ENCODE data around the gene SNAP29. TPM values are rescaled to one million over a fixed set of nuclear protein-coding genes. Genes with fewer than 3 reads are reported as not detected.
"Not testable (repeated sequence)": the region's sequence is repeated elsewhere in the genome, so short reads cannot be mapped to it uniquely, and the experiment has no call there.

SNAP29 gene
- total RNA-seq, 6 donors from 2014 or later = 10.2 to 28.3 (median 19.8) TPM

- DNase-seq (no peak), ATAC-seq (ENCODE audit: low FRiP score in 2 of 2) (no peak)
- Histone ChIP-seq H3K36me3 (no peaks in the 10 kb centered on the region), H3K27ac (no peak overlapping the region), H3K4me3 (no peak overlapping the region), H3K9me3 (no peaks in the 10 kb centered on the region), H3K27me3 (no peaks in the 10 kb centered on the region), H3K4me1 (peaks cover 3 to 15% (median 10%) of the 10 kb centered on the region in 4 donors)
- no peak for TF ChIP-seq POLR2A (IDR thresholded peaks at IDR 0.05)
- TF ChIP-seq CTCF (IDR thresholded peaks at IDR 0.05) = no peak
- TF ChIP-seq EP300 (IDR thresholded peaks at IDR 0.05) = no peak
- no peak for TF ChIP-seq POLR2AphosphoS5 (IDR thresholded peaks at IDR 0.05)
- 60 to 65% methylated on average over 4 of the region's 4 CpGs for WGBS, 2 donors
Observed at GRCh38 chr22:20905415-20906386, 46.9 kb downstream of the SNAP29 start.

- DNase-seq = no peak
- Histone ChIP-seq H3K27ac (no peak overlapping the region), H3K4me3 (no peak overlapping the region), H3K4me1 (peaks cover 3 to 15% (median 10%) of the 10 kb centered on the region in 4 donors), H3K27me3 (no peaks in the 10 kb centered on the region), H3K36me3 (no peaks in the 10 kb centered on the region), H3K9me3 (no peaks in the 10 kb centered on the region)
- no peak for ATAC-seq (ENCODE audit: low FRiP score in 2 of 2)
- TF ChIP-seq CTCF (IDR thresholded peaks at IDR 0.05) (no peak), POLR2AphosphoS5 (IDR thresholded peaks at IDR 0.05) (no peak), POLR2A (IDR thresholded peaks at IDR 0.05) (no peak), EP300 (IDR thresholded peaks at IDR 0.05) (no peak)
- WGBS, 2 donors = 79 to 91% methylated on average over 3 of the region's 3 CpGs
Observed at GRCh38 chr22:20906387-20906767, 47.6 kb downstream of the SNAP29 start.

- not testable (repeated sequence) for DNase-seq; H3K36me3 ChIP-seq; ATAC-seq (ENCODE audit: low FRiP score in 2 of 2); H3K27me3 ChIP-seq; H3K27ac ChIP-seq; H3K4me3 ChIP-seq; H3K9me3 ChIP-seq
- 90 to 93% methylated on average over 5 of the region's 5 CpGs for WGBS, 2 donors
- H3K4me1 ChIP-seq = peaks cover 3 to 15% (median 10%) of the 10 kb centered on the region in 4 donors
Observed at GRCh38 chr22:20908717-20909116, 49.9 kb downstream of the SNAP29 start.

- no peak for ATAC-seq (ENCODE audit: low FRiP score in 2 of 2)
- no peaks in the 10 kb centered on the region for H3K27me3 ChIP-seq
- TF ChIP-seq POLR2AphosphoS5 (IDR thresholded peaks at IDR 0.05) = no peak
- TF ChIP-seq EP300 (IDR thresholded peaks at IDR 0.05) = no peak
- no peak for TF ChIP-seq POLR2A (IDR thresholded peaks at IDR 0.05)
- TF ChIP-seq CTCF (IDR thresholded peaks at IDR 0.05) = no peak
- H3K9me3 ChIP-seq = no peaks in the 10 kb centered on the region
- DNase-seq = no peak
- H3K4me3 ChIP-seq = no peak overlapping the region
- H3K36me3 ChIP-seq = no peaks in the 10 kb centered on the region
- no peak overlapping the region for H3K27ac ChIP-seq
- 73 to 74% methylated on average over 6 of the region's 6 CpGs for WGBS, 2 donors
- H3K4me1 ChIP-seq = peaks cover 0 to 10% (median 6%) of the 10 kb centered on the region in 4 donors
Observed at GRCh38 chr22:20909543-20910303, 50.9 kb downstream of the SNAP29 start.

- Histone ChIP-seq H3K27me3 (no peaks in the 10 kb centered on the region), H3K9me3 (no peaks in the 10 kb centered on the region), H3K36me3 (no peaks in the 10 kb centered on the region), H3K27ac (no peak overlapping the region), H3K4me1 (peaks cover 5 to 9% (median 7%) of the 10 kb centered on the region in 4 donors), H3K4me3 (no peak overlapping the region)
- DNase-seq = no peak
- ATAC-seq (ENCODE audit: low FRiP score in 2 of 2) = no peak
- no peak for TF ChIP-seq POLR2A (IDR thresholded peaks at IDR 0.05)
- TF ChIP-seq POLR2AphosphoS5 (IDR thresholded peaks at IDR 0.05) = no peak
- no peak for TF ChIP-seq EP300 (IDR thresholded peaks at IDR 0.05)
- TF ChIP-seq CTCF (IDR thresholded peaks at IDR 0.05) = no peak
- 90 to 93% methylated on average over 6 of the region's 6 CpGs for WGBS, 2 donors
Observed at GRCh38 chr22:20912494-20912893, 53.7 kb downstream of the SNAP29 start.
